Stimulated activated CD8-positive, alpha-beta memory T cell treated with anti-CD3 and anti-CD28 coated beads, Interleukin-4, amount 100 ng/mL, for 4 hours (primary cell): Measurements from ENCODE around the gene KRT8.

Source experiments
- DNase-seq, 2 donors: peaks; one replicate each; pipeline ENCODE4 v3.0.0-alpha.2; 2020; ENCODE audit warnings: low read depth in 2 of 2, low spot score in 1 of 2

Gene KRT8

DNA sequence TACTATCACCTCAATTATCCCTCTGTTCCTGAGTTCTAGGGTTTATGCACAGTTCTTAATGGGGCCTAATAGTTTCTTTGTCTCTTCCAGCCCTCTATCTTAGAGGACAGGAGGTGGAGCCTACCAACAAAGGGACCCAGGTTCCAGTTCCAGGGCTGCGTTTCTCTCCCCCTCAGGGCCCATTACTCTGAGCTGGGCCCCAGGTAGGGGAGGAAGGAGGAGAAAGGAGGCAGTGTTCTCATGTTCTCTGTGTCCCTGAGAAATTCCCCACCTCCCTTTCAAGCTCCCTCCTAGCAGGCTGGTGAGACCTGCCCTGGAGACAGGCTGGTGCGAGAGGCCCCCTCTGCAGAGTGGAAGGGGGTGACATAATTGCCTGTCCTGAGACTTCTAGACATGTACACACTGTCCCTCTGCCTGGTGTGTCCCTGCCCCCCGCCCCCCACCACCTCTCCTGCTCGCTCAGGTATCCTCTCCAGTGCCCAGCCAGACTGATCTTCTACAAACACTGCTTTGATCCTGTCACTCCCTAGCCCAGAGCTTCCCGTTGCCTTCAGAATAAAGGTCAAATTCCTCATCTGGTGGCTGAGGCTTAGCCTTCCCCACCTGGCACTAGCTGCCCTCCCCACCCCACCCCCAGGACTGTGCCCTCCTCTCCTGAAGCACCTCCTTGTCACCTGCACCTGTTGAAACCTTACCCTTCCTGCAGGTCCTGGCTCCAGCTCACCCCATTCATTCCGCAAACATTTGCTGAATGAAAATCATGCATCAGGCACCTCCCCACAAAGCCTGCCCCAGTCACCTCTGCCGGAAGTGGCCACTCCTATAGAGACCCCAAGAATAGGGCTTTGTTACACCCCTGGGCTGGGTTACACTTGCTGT lies 21.1 kb upstream of the KRT8 start:
- no peak for DNase-seq

DNA sequence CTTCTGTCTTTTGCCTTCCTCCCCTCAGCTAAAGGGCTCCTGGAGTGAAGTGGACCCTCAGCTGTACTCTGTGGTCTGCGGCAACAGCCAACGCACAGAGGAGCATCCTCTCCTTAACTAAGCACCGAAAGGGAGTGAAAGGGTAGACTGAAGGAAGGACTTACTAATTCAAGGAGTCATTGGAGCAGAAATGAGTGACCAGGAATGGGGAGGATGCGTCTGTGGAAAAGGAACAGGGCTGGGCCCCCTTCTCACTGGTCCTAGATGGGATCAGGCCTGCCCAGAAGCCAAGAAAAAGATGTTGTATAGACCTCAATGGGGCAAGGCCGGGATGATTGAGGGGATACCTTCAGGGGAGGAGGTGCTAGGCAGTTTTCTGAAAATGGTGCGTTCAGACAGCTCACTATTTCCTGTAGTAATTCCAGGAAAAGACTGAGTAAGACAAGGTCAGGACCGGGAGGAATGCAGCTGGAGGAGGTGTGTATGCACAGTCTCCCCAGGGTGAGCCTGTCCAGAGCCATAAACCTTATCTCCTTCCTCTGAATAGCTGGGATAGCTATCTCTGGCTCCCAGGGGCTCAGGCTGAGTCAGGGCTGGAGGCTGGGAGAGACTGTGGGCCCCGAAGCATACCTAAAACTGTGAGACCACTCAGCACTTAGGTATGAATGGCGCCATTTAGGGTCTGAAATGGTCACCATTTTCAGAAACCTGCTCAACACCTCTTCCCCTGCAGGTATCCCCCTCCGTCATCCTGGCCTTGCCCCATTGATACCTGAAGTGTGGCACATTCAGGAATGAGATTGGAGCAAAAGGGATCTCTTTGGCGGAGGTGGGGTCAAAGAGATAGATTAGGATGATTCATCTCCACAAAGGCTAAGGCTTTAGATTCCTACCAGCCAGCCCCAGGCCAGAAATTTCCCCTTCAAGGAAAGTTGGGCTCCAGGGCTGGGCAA lies 20.2 kb upstream of the KRT8 start:
- no peak for DNase-seq

DNA sequence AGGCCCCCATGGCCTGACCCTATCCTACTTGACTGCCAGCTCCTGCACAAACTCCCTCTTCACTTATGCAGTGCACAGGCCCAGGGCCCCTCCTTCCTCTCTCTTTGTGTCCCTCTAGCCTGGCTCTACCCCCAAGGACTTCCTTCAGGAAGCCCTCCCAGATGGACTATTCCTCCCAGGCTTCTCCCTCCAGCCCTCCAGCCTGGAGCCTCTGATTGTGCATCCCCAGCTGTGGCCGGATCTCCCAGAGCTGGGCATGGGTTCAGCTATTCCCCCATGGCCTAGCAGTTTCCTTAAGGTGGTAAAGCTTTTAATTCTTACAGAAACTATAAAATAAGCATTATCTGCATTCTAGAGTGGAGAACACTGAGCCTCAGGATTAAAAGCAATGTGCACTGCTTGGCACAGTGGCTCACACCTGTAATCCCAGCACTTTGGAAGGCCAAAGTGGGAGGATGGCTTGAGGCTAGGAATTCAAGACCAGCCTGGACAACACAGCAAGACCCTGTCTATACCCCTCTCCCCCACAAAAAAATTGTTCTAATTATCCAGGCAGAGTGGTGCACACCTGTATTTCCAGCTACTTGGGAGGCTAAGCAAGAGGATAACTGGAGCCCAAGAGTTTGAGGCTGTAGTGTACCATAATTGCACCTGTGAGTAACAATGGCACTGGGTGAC lies 16.8 kb upstream of the KRT8 start:
- no peak for DNase-seq

DNA sequence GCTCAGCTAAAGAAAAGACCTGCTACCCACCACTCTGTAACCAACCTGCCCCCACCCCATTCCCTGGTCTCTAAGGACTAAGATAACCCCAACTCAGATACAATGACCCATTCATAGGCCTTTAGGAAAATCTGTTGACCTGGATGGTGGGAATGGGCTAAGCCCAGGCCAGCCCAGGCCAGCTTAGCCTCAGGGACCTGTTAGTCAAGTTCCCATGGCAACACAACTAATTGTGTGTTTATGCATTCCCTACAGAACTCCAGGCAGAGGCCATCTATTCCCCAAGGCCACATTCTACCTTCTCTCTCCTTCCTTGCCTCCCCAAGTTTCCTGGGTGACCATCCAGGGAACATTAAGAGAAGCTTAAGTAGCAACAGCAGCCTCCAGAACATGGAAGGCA lies 16.1 kb upstream of the KRT8 start:
- DNase-seq = no peak

DNA sequence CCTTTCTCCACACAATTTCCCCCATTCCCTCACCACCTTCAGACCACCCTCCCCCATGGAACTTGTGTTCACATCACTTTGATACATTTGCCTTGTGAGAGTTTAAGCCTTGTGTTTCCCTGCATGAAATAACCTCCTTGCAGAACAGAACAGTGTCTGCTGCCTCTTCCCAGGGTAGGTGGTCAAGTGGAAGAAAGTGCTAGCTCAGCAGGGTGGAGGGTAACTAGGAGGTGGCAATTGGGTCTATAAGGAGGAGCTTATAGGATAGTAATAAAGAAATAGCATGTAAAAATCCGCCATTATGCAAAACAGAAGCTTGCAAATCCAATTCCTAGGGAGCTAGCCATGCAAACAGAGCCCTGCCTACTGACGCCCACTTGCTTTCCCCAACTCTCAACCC lies 13.9 kb upstream of the KRT8 start:
- DNase-seq = no peak

DNA sequence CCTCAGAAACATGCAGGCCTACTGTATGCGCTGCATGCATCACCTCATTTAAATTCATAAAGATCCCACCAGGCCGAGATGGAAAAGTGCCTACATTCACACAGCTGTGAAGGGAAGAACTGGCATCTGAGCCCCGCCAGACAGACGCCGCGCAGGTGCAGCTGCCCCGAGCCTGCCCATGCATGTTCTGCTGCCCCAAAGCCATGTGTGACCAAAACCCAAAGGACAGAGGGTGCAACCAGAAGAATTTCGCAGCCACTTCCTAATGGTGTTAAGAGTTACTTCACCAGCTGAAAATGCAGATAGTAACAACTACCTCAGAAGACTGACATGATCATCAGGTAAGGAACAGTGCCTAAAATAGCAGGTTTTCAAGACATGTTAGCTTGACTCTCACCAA lies 13.5 kb upstream of the KRT8 start:
- no peak for DNase-seq

DNA sequence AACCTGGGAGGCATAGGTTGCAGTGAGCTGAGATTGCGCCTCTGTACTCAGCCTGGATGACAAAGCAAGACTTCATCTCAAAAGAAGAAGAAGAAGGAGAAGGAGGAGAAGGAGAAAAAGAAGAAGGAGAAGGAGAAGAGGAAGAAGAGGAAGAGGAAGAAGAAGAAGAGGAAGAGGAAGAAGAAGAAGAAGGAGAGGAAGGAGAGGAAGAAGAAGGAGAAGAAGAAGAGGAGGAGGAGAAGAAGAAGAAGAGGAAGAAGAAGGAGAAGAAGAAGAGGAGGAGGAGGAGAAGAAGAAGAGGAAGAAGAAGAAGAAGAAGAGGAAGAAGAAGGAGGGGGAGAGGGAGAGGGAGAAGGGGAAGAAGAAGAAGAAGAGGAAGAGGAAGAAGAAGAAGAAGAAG lies 12.9 kb upstream of the KRT8 start:
- no peak for DNase-seq

DNA sequence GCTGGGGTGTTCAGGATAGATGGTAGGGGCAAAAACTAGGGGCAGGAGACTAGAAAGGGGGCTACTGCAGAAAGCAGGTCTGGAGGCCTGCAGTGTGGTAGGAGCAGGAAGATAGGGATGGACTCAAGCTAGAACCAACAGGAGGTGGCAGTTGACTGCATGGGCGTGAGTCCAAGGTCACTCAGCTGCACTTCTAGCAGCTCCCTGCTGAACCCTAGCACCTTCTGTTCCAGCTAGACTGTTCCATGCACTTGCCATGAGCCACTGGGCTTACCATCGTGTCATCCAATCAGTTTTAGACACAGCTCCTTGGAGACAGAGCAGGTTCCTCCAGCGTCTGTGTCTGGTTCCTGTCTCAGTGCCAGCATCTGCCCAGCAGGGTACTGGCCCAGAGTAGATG lies 11.3 kb upstream of the KRT8 start:
- no peak for DNase-seq

DNA sequence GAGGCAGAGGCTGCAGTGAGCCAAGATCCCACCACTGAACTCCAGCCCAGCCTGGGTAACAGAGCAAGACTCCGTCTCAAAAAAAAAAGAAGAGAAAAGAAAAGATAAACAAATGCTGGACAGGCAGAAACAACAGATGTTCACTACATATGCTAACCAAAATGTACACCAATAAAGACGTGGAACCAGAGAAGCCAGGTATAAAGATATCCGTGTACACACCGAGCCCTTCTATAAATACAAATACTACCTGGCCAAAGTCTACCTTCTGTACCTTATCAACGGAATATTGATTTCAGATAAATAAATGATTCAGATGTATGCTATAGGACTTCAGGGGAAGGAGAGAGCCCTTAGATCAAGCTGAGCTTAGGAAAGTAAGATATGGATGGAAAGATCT lies 10.8 kb upstream of the KRT8 start:
- no peak for DNase-seq

DNA sequence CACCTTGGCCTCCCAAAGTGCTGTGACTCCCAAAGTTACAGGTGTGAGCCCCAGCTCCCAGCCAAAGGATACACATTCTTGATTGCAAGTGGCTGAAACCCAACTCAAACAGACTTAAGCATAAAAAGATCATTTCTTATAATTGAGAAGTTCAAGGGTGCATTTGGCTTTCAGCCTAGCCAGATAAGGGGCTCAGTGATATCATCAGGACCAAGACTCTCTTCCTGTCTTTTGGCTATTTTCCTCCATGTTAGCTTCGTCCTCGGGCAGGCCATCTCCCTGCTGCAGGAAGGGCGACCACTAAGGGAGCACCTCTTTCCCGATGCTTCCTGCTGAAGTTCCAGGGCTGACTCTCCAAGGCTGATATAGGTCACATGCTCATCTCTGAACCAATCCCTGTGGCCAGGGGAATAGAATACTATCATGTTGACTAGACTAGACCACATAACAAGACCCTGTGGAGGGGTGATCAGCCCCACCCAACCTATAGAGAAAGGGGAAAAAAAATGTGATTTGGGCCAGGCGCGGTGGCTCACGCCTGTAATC lies 9.8 kb upstream of the KRT8 start:
- DNase-seq = no peak

DNA sequence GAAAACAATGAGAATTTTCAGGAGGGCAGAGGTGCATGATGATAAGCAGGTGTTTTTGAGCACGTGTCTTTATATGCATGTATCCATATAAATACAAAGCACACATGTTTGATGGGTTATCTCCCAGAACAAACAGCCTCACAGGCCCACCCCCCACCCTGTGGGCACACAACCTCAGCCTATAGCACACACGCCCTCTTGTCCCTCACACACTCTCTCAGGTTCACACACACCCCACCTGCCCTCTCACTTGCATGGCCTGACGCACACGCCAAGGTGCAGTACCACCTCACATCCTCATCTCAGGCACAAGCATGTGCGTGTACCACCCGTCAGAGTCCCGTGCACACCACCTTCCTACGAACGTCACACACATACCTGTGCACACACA lies 8.6 kb upstream of the KRT8 start:
- DNase-seq = no peak

DNA sequence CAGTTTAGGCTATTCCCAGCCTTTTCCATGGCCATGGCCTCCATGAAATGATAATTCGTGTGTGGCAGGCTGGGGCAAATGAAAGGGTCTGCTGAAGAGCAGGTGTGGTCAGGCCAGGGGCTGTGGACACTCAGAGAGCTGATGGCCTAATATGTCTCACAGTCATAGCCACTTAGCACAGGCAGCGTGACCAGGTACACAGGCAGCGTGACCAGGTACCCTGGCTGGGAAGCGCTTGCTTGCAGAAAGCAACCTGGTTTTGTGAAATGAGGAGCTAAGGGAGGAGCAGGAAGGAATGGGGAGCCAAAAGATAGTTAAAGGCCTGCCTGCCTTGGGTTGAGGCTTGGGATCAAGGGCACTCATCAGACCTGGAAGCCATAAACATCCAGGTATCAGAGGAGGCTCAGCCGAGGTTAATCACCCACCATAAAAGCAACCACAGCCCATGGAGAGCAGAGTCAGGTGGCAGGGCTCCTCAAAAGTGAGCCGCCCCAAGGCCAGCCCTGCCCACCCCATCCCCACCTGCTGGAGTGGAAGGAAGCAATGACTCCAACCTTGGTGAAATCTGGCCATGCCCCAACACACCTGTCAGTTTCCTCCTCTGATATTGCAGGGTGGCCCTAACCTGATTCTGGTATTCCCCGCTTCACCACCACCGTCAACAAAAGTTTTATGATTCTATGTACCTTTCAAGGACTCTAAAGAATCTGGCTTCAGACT lies 8.0 kb upstream of the KRT8 start:
- DNase-seq = no peak

DNA sequence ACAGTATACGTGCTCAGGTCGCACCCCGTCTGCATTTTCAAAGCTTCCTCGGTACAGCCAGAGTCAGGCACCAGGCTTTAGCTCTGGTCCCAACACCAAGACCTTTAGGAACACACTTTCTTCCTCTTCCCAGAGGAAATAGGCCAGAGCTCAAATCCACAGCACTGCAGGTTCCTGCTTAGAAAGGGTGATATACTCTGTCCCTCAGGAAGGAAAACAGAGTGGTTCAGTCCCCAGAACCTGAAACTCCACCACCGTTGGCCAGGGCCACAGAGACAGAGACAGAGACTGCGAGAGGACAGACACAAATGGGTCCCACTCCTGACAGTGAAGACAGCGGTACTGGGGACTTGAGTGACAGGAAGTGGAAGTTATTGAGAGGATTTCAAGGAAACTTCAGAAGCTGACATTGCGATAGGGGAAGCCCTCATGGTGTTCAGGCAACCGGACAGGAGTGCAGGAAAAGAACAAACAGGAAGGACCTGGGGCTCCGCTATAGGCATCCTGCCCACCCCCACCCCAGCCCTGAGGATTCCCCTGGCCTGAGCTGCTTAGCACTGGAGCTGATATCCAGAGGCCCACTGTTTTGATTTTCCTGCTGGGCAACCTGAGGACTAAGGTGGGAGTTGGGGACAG lies 5.5 kb upstream of the KRT8 start:
- DNase-seq = no peak

DNA sequence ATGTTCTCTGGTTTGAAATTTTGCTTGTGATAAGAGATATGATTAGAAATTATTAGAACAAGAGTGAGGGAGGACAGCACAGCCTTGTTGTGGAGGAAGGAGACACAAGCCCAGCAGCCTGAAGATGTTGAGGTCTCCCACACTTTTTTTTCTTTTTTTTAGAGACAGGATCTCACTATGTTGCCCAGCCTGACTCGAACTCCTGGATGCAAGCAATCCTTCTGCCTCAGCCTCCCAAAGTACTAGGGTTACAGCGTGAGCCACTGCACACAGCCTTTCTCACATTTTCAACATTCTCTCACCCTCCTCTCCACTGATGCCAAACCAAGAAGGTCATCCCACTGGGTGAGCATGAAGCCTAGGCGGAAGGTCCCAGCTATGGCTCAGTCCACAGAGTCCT lies 4.9 kb upstream of the KRT8 start:
- DNase-seq = no peak

DNA sequence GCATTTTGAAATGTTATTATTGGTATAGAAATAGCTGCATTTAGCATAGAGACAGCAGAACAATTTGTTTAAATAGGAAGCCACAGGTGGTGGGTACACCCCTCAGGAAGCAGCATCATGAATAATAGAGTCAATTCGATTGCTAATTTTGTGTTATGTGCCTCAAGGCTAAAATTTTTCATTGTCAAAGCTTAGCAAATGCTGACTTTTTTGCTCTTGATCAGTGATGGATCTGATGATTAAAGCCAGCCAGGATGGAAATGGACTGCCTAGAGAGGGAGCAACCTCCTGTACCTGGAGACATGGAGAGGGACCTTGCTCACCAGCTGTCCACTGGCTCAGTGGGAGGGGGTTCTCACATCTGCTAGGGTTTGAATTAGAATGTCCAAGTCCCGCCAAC lies 4.5 kb upstream of the KRT8 start:
- DNase-seq = no peak

DNA sequence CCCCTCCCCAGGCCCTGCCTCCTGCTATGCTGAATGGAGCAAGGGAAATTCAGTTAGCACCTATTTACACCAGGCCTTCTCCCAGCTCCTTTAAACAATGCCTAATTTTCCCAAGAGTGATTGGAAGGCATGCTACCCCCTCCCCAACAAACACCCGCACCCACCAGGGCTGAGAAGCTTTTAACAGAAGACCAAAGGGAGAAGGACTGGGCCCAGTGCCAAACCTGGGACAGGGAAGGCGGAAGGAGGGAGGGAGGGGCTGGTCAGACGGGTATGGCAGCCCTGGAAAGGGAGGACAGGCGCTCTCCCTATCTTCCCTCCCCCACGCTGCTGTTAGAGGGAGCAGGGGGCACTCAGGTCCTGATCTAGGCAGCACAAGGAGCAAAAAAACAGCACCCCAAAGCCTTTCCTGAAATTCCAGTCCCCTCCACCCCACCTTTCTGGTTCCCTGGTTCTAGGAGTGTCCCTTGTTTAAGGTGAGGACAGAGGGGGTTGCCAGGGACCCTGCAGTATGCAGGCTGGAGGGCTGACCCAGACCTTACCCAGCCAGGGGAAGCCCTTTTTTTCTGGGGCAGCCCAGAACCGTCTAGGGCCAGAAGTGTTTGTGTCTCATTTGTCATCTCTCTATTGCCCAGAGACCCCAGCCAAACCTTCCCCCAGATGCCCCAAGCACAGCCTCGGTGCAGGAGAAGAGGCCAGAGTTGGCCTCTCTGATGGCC lies 2.4 kb upstream of the KRT8 start:
- no peak for DNase-seq

DNA sequence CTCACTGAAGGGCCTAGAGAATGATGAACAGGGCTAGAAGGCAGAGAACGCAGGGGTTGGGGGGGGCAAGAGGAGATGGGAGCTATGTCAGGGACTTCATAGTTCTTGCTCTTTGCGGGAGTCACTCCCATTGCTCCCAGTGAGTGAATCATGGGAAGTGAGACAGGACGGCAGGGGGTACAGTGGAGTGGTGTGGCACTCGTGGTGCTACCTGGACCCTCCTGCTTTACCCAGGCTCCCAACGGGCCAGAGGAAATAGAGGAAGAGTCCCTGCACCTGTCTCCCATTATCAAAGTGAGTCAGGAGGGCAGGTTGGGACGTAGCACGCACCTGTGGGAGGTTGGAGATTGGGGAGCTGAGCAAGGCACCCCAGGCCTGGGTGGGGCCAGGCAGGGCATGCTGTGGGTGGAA lies 1.3 kb upstream of the KRT8 start:
- no peak for DNase-seq

DNA sequence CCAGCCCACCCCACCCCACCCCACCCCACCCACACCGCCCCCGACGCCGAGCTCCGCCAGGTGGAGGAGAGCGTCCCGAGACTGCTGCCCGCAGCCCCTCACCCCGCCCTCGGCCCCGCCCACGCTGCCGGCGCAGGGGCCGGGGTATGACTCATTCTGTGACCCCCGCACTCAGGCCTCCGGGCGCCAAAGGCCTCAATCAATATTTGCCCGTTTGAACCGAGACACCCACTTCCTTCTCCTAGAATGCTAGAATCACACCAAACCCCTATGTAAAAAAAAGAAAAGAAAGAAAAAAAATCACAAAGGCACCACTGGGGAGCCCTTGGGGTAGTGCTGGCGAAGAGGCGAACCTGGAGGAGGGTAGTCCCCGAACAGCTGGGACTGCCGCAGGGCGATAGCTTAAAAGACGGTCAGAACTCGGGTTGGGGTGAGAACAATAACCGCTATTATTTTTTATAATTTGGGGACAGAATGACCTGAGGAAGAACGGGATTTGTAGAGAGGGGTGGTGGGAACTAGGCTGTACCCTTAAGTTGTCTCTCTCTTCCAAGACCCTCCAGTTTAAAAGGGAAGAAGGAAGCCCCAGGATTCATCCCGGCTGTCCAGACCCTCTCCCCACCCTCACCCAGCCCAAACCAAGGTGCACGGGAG lies 894 bp downstream of the KRT8 start:
- peak in 1 of 2 donors; percentile 36 for DNase-seq

DNA sequence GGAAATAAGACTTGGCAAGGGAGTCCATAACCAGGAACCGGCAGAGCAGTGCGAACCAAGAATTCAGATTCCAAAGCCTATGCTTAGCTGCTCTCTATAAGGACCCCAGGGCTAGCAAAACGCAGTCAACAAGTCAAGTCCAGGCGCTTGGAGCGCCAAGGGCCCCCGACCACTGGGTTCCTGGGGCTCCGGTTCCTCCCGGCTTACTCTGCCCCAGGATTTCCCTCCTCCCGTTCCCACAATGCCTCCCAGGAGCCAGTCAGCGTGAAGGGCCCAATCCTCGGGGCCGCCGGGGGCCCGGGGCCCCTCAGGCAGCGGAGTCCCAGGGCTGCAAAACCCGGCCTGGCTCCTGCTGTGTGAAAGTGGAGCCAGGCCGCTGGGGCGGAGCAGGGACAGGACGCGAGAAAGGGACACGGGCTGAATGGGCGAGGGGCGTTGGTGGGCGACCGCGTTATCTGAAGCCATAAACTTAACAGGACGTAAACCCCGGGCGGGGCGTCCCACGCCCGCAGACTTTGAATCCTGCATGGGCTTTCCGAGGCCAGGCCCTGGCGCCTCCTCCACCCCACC lies 1.5 kb downstream of the KRT8 start:
- no peak for DNase-seq
